ENCODE data around the gene JAG1. TPM values are rescaled to one million over a fixed set of nuclear protein-coding genes. Genes with fewer than 3 reads are reported as not detected.
A peak's percentile ranks its signal among the peaks of the same experiment; 100 is the strongest.

The JAG1 gene
- polyA plus RNA-seq, 1 donor (not counting 4 experiments of a cell fraction or from before 2014, with no cell fraction given): 84.2 TPM

DNA sequence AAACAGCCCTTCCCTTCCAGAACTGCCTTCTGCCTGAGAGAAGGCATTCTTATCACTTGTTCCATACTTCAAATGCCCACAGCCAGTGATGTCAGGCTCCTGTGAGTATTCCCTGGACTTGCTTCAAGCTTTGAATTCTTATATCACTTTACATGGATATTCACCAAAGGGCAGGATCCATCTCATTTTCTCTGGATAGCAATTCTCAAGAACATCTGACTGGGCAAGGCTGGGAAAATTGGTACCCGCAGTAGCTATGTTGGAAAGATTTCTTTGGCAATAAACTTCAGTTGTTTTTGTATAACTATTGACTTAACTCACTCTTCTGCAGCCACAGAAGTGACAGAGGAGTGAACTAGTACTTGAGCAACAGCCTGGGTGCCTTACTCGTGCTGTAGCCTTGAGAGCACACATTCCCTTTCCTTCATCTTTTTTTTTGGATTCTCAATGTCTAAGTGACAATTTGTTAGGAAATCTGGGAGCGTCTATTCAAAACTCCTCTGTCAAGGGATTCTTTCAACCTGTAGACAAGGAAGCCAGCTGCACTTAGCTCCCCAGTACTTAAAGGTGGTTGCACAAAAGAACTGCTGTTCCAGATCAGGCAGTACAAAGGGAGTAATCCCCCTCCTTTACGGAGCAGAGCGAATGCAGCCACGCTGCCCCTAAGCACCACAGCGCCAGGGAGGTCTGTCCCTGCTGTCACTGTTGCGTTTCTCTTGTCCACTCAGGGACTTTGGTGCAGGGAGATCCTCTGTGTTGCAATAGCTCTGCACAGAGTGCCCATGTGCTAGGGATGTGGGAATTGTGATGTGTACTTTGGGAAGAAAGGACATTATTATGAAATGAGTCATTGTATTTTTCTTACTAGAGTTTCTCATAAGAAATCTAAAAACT is 69.6 kb downstream of the JAG1 start:
- H3K4me3 ChIP-seq (ENCODE audit: control insufficient read depth in 2 of 3, extremely low read depth in 1 of 3, insufficient read depth in 2 of 3, low read depth in 1 of 3, low read length in 3 of 3): no peak overlapping the region
- H3K4me2 ChIP-seq (ENCODE audit: control insufficient read depth, extremely low read depth, insufficient read depth, low read depth, low read length): peak overlapping the region; percentile 7
- H4K20me1 ChIP-seq (ENCODE audit: control insufficient read depth, extremely low read depth, insufficient read depth, low read length): no peaks in the 10 kb centered on the region
- dilution Hi-C loops (cut with MboI; ENCODE audit: extremely low pct_ligation_motif_present, low sequenced_read_pairs): no loop called here
- no peaks in the 10 kb centered on the region for H3K79me2 ChIP-seq (ENCODE audit: control insufficient read depth, insufficient read depth, low read length)
- peaks cover 26% of the 10 kb centered on the region for H3K4me1 ChIP-seq (ENCODE audit: control insufficient read depth, extremely low read depth, insufficient read depth, low read length)
- H3K36me3 ChIP-seq (ENCODE audit: control insufficient read depth in 2 of 2, extremely low read depth in 1 of 2, insufficient read depth in 2 of 2, low read length in 2 of 2): peaks cover 0 to 3% of the 10 kb centered on the region in 2 experiments
- TF ChIP-seq, protein P1, sequence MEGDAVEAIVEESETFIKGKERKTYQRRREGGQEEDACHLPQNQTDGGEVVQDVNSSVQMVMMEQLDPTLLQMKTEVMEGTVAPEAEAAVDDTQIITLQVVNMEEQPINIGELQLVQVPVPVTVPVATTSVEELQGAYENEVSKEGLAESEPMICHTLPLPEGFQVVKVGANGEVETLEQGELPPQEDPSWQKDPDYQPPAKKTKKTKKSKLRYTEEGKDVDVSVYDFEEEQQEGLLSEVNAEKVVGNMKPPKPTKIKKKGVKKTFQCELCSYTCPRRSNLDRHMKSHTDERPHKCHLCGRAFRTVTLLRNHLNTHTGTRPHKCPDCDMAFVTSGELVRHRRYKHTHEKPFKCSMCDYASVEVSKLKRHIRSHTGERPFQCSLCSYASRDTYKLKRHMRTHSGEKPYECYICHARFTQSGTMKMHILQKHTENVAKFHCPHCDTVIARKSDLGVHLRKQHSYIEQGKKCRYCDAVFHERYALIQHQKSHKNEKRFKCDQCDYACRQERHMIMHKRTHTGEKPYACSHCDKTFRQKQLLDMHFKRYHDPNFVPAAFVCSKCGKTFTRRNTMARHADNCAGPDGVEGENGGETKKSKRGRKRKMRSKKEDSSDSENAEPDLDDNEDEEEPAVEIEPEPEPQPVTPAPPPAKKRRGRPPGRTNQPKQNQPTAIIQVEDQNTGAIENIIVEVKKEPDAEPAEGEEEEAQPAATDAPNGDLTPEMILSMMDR (optimal IDR thresholded peaks at IDR 0.05 in 1 of 3, IDR thresholded peaks at IDR 0.05 in 1 of 3, conservative IDR thresholded peaks at IDR 0.05 in 1 of 3; ENCODE audit: extremely low read depth in 1 of 3, insufficient read depth in 2 of 3, low read length in 3 of 3): no peak
- no peak for TF ChIP-seq EZH2 (IDR thresholded peaks at IDR 0.05; ENCODE audit: low read length)
- peak; percentile 96 for FAIRE-seq
- peak overlapping the region; percentile 8 for H3K9ac ChIP-seq (ENCODE audit: control insufficient read depth, extremely low read depth, insufficient read depth, low read length)
- H3K27ac ChIP-seq (ENCODE audit: control insufficient read depth, insufficient read depth, low read length): peak overlapping the region; percentile 30
- no peak overlapping the region for H2AFZ ChIP-seq (ENCODE audit: control insufficient read depth, low read length)
- DNase-seq (ENCODE audit: low read depth, low spot score): no peak
- H3K9me3 ChIP-seq (ENCODE audit: control insufficient read depth, low read depth, low read length): no peaks in the 10 kb centered on the region
- no peaks in the 10 kb centered on the region for H3K9me1 ChIP-seq (ENCODE audit: control insufficient read depth, extremely low read depth, insufficient read depth, low read length)
- no peaks in the 10 kb centered on the region for H3K27me3 ChIP-seq (ENCODE audit: control insufficient read depth, extremely low read depth, insufficient read depth, low read length)

DNA sequence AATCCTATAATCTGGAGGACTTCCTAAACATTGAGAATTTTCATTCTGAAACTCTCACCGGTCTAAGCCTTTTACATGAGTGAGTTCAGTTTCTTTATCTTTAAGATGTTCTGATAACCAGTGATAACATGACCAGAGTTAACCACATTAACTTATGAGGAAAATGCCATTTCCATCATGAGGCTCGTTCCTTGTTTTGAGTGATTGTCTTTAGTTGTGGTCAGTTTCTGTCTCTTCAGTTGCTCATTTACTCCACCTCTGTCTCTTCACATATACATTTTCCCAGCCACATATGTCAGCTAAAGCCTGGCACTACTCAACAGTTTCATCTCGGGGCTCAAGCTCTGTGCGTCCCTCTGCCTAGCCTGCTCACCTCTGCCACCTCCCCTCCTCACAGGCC is 70.4 kb downstream of the JAG1 start:
- Histone ChIP-seq H3K27ac (ENCODE audit: control insufficient read depth, insufficient read depth, low read length) (no peak overlapping the region), H3K9me1 (ENCODE audit: control insufficient read depth, extremely low read depth, insufficient read depth, low read length) (no peaks in the 10 kb centered on the region), H3K9ac (ENCODE audit: control insufficient read depth, extremely low read depth, insufficient read depth, low read length) (no peak overlapping the region), H3K27me3 (ENCODE audit: control insufficient read depth, extremely low read depth, insufficient read depth, low read length) (no peaks in the 10 kb centered on the region), H3K79me2 (ENCODE audit: control insufficient read depth, insufficient read depth, low read length) (no peaks in the 10 kb centered on the region), H3K36me3 (ENCODE audit: control insufficient read depth in 2 of 2, extremely low read depth in 1 of 2, insufficient read depth in 2 of 2, low read length in 2 of 2) (peaks cover 0 to 3% of the 10 kb centered on the region in 2 experiments), H2AFZ (ENCODE audit: control insufficient read depth, low read length) (no peak overlapping the region), H3K9me3 (ENCODE audit: control insufficient read depth, low read depth, low read length) (no peaks in the 10 kb centered on the region), H3K4me3 (ENCODE audit: control insufficient read depth in 2 of 3, extremely low read depth in 1 of 3, insufficient read depth in 2 of 3, low read depth in 1 of 3, low read length in 3 of 3) (no peak overlapping the region), H3K4me2 (ENCODE audit: control insufficient read depth, extremely low read depth, insufficient read depth, low read depth, low read length) (no peak overlapping the region), H3K4me1 (ENCODE audit: control insufficient read depth, extremely low read depth, insufficient read depth, low read length) (peaks cover 32% of the 10 kb centered on the region), H4K20me1 (ENCODE audit: control insufficient read depth, extremely low read depth, insufficient read depth, low read length) (no peaks in the 10 kb centered on the region)
- DNase-seq (ENCODE audit: low read depth, low spot score) (no peak), FAIRE-seq (peak; percentile 65)
- dilution Hi-C loops (cut with MboI; ENCODE audit: extremely low pct_ligation_motif_present, low sequenced_read_pairs): no loop called here
- TF ChIP-seq, protein P1 (optimal IDR thresholded peaks at IDR 0.05 in 1 of 3, IDR thresholded peaks at IDR 0.05 in 1 of 3, conservative IDR thresholded peaks at IDR 0.05 in 1 of 3; ENCODE audit: extremely low read depth in 1 of 3, insufficient read depth in 2 of 3, low read length in 3 of 3): no peak
- TF ChIP-seq EZH2 (IDR thresholded peaks at IDR 0.05; ENCODE audit: low read length): no peak
